Adrenal gland (tissue), 5 donors: ENCODE measurements around the gene CD59.

Experiments
- POLR2A ChIP-seq, 2 donors: fragments of 450-650 bp; IDR thresholded peaks; one replicate each; pipeline ENCODE4 v1.6.1; 2017; ENCODE audit warnings: antibody characterized with exemption in 2 of 2, mild to moderate bottlenecking in 2 of 2, moderate library complexity in 1 of 2
- TF ChIP-seq, protein P1 (sequence below), 6 experiments: fragments of 450-650 bp in 4 of 6; fragments of 200-600 bp in 2 of 6; sonication (generic) in 1 of 6; IDR thresholded peaks; 1 replicate in 5 of 6; 2 replicates in 1 of 6; pipeline versions ENCODE4 v1.5.1 to v1.8.0; 2016 to 2021; ENCODE audit warnings: antibody characterized with exemption in 6 of 6, mild to moderate bottlenecking in 2 of 6, moderate library complexity in 1 of 6
- donor health status: DM: no; HTN: no; CAD: no.

DNA sequence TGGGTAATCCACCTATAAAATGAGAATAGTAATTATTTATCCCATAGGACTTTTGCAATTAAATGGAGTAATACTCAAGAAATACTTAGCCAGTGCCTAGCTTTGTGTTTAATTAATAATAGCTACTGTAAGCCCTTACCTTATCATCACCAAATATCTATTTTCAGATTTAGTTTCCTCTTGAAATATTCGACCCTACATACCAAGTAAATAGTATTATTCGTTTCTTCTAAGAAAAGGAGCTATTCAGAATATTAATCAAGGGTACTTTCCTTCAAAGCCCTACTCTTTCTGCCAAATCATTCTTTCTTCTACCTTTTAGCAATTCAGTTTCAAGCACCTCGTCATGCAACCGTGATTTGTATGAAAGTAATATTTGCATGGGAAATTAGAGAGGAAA, 31.4 kb upstream of the CD59 start:
- TF ChIP-seq, protein P1, sequence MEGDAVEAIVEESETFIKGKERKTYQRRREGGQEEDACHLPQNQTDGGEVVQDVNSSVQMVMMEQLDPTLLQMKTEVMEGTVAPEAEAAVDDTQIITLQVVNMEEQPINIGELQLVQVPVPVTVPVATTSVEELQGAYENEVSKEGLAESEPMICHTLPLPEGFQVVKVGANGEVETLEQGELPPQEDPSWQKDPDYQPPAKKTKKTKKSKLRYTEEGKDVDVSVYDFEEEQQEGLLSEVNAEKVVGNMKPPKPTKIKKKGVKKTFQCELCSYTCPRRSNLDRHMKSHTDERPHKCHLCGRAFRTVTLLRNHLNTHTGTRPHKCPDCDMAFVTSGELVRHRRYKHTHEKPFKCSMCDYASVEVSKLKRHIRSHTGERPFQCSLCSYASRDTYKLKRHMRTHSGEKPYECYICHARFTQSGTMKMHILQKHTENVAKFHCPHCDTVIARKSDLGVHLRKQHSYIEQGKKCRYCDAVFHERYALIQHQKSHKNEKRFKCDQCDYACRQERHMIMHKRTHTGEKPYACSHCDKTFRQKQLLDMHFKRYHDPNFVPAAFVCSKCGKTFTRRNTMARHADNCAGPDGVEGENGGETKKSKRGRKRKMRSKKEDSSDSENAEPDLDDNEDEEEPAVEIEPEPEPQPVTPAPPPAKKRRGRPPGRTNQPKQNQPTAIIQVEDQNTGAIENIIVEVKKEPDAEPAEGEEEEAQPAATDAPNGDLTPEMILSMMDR (IDR thresholded peaks at IDR 0.05) = no peak
- TF ChIP-seq POLR2A (IDR thresholded peaks at IDR 0.05) = no peak
